ENCODE results near the gene RHEB. TPM values are rescaled to one million over a fixed set of nuclear protein-coding genes. Genes with fewer than 3 reads are reported as not detected.

The RHEB gene
- total RNA-seq, 1 experiment from 2014 or later: 114 TPM

DNA sequence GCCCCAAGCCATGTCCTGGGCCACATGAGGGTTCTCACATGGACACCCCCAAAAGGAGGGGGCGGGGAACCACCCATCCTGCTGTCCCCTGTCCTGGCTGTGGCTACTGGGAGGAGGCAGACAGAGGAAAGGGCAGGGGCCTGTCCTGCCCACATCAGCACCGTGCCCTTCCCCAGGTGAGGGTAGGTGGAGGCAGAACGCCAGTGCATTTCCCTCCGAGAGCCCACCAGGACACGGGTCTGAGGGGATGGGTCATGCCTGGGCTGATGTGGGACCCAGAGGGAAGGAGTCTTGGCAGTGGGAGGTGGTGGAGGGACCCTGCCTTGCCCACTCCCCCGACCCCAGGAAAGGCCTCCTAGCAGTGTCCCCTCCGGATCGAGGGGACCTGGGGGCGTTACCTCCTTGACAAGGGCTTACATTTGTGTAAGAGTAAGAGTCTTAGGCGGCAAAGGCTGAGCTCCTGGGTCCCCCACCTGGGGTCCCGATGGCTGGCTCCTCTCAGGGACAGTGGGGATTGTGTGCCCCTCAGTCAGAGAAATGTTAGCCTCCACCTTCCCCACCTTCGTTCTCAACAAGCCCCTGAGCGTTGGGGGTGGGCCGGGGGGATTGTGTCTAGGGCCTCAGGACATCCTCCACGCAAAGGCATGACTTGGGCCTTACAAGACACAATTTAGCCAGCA is 85.8 kb downstream of the RHEB start:
- Histone ChIP-seq H2BK12ac (ENCODE audit: insufficient read length, low read depth, low read length) (no peak overlapping the region), H4K8ac (replicated peaks; ENCODE audit: insufficient read length, low read depth, low read length) (no peak overlapping the region), H3K27ac (ENCODE audit: insufficient read length, low read depth, low read length) (no peak overlapping the region), H2BK5ac (ENCODE audit: insufficient read length, low read length) (no peak overlapping the region), H3K79me2 (ENCODE audit: insufficient read depth, low read length) (no peaks in the 10 kb centered on the region), H2AK5ac (ENCODE audit: insufficient read length, low read length) (no peak overlapping the region), H3K4me1 (ENCODE audit: insufficient read depth, low read length) (peaks cover 3% of the 10 kb centered on the region; the same call in 1 of the 2 replicates), H3K56ac (ENCODE audit: insufficient read length, low read depth, low read length) (no peak overlapping the region), H3K4me2 (ENCODE audit: insufficient read depth, insufficient read length, low read length) (no peak overlapping the region), H2BK15ac (ENCODE audit: low read depth, low read length) (no peak overlapping the region), H4K5ac (ENCODE audit: insufficient read length, low read depth, low read length) (no peak overlapping the region), H3K4ac (ENCODE audit: low read depth, low read length) (no peak overlapping the region), H2BK120ac (ENCODE audit: low read depth, low read length, poor library complexity, severe bottlenecking) (no peak overlapping the region), H3K14ac (ENCODE audit: insufficient read depth, low read length) (no peak overlapping the region; the same call in 1 of the 2 replicates), H3K23me2 (ENCODE audit: insufficient read length, low read depth, low read length, poor library complexity, severe bottlenecking) (no peaks in the 10 kb centered on the region), H4K91ac (ENCODE audit: insufficient read length, low read depth, low read length) (no peak overlapping the region), H3K9ac (ENCODE audit: extremely low read depth, insufficient read length, low read length) (no peak overlapping the region), H3T11ph (ENCODE audit: low read length) (no peak overlapping the region), H3K23ac (ENCODE audit: insufficient read length, low read depth, low read length) (no peak overlapping the region), H3K9me3 (ENCODE audit: control insufficient read depth, low read depth, low read length) (no peaks in the 10 kb centered on the region), H3K79me1 (ENCODE audit: insufficient read depth, low read depth, low read length, poor library complexity, severe bottlenecking) (no peaks in the 10 kb centered on the region), H4K20me1 (ENCODE audit: control insufficient read depth, insufficient read depth, insufficient read length) (no peaks in the 10 kb centered on the region), H2BK20ac (ENCODE audit: low read depth, low read length, poor library complexity, severe bottlenecking) (no peak overlapping the region), H3K18ac (ENCODE audit: insufficient read length, low read depth, low read length) (no peak overlapping the region), H3K27me3 (ENCODE audit: insufficient read depth, low read length) (no peaks in the 10 kb centered on the region), H2AFZ (ENCODE audit: low read length) (no peak overlapping the region)
- H3K4me3 Mint-ChIP-seq: no peak overlapping the region
- H3K9me3 Mint-ChIP-seq: peaks cover 0 to under 1% of the 10 kb centered on the region in 2 experiments; a peak in 1 of 5 replicates
- no peak for DNase-seq
- H3K36me3 Mint-ChIP-seq (ENCODE audit: insufficient read depth in 1 of 3, low read depth in 3 of 3): peaks cover 0 to 3% (median 0%) of the 10 kb centered on the region in 3 experiments; a peak in 2 of 7 replicates
- H3K4me1 Mint-ChIP-seq: peaks cover 22 to 26% of the 10 kb centered on the region in 2 experiments
- no CpG with 5 or more reads among the region's 15 CpGs for WGBS (ENCODE audit: extremely low coverage, insufficient read length, low lambda C conversion rate)
- peaks cover under 1% of the 10 kb centered on the region for H3K27me3 Mint-ChIP-seq (ENCODE audit: low read depth)
- no peak overlapping the region for H3K27ac Mint-ChIP-seq
- TF ChIP-seq, protein P1, sequence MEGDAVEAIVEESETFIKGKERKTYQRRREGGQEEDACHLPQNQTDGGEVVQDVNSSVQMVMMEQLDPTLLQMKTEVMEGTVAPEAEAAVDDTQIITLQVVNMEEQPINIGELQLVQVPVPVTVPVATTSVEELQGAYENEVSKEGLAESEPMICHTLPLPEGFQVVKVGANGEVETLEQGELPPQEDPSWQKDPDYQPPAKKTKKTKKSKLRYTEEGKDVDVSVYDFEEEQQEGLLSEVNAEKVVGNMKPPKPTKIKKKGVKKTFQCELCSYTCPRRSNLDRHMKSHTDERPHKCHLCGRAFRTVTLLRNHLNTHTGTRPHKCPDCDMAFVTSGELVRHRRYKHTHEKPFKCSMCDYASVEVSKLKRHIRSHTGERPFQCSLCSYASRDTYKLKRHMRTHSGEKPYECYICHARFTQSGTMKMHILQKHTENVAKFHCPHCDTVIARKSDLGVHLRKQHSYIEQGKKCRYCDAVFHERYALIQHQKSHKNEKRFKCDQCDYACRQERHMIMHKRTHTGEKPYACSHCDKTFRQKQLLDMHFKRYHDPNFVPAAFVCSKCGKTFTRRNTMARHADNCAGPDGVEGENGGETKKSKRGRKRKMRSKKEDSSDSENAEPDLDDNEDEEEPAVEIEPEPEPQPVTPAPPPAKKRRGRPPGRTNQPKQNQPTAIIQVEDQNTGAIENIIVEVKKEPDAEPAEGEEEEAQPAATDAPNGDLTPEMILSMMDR (conservative IDR thresholded peaks at IDR 0.05): no peak

Data from H9 (cell line).